K562 (cell line): Measurements from ENCODE around the gene TBX6.
"Not testable (repeated sequence)": the region's sequence is repeated elsewhere in the genome, so short reads cannot be mapped to it uniquely, and the experiment has no call there.

Experiments used
- EGR1 ChIP-seq: fragments of 450-650 bp; conservative IDR thresholded peaks from 2 replicates; pipeline ENCODE4 v1.6.1; 2017; ENCODE audit warnings: mild to moderate bottlenecking
- EP300 ChIP-seq: IDR thresholded peaks from 2 replicates; pipeline ENCODE4 v1.6.1; 2012; ENCODE audit warnings: low read length, improper control_type of control experiment
- EZH2 ChIP-seq: IDR thresholded peaks from 2 replicates; pipeline ENCODE4 v1.6.1; 2012; ENCODE audit warnings: low read depth, mild to moderate bottlenecking, inconsistent platforms, low read length, borderline replicate concordance
- NR1H2 ChIP-seq: sonication (generic); formaldehyde crosslinking; IDR thresholded peaks from 2 replicates; pipeline ENCODE4 v1.4.0; 2020; ENCODE audit warnings: mild to moderate bottlenecking, missing genetic modification reagents
- RAD21 ChIP-seq, 2 experiments: fragments of 250-450 bp in 1 of 2; fragments of 450-650 bp in 1 of 2; sonication (Bioruptor Pico) in 1 of 2; formaldehyde crosslinking in 1 of 2; IDR thresholded peaks in 1 of 2; conservative IDR thresholded peaks in 1 of 2; 2 replicates each; pipeline versions ENCODE4 v1.4.0 to v1.8.0; 2020 to 2022; ENCODE audit warnings: mild to moderate bottlenecking in 2 of 2, moderate library complexity in 1 of 2
- RFX5 ChIP-seq: IDR thresholded peaks from 2 replicates; pipeline ENCODE4 v1.6.1; 2011; ENCODE audit warnings: low read depth, mild to moderate bottlenecking, improper control_type of control experiment, low read length
- ZBTB1 ChIP-seq: sonication (generic); formaldehyde crosslinking; IDR thresholded peaks from 2 replicates; pipeline ENCODE4 v1.8.1; 2023; ENCODE audit warnings: missing genetic modification reagents, low read depth, mild to moderate bottlenecking, borderline replicate concordance
- TF ChIP-seq, protein P1 (sequence below): fragments of 250-450 bp; sonication (Bioruptor Pico); IDR thresholded peaks from 2 replicates; pipeline ENCODE4 v1.8.0; 2022; ENCODE audit warnings: moderate library complexity, mild to moderate bottlenecking, inconsistent platforms
- TF ChIP-seq, protein P2 (sequence below), 3 experiments: IDR thresholded peaks in 2 of 3; conservative IDR thresholded peaks in 1 of 3; 2 replicates each; pipeline ENCODE4 v1.5.1; 2011 to 2012; ENCODE audit warnings: low read length in 3 of 3, mild to moderate bottlenecking in 3 of 3, control low read depth in 2 of 3, improper control_type of control experiment in 1 of 3, inconsistent platforms in 1 of 3, low read depth in 1 of 3, mixed read lengths in 1 of 3, moderate library complexity in 1 of 3; ENCODE audit not compliant: insufficient read depth in 2 of 3
- TF ChIP-seq, protein P3 (sequence below): sonication (generic); formaldehyde crosslinking; IDR thresholded peaks from 2 replicates; pipeline ENCODE4 v1.9.0; 2022; ENCODE audit warnings: mild to moderate bottlenecking, missing genetic modification reagents

DNA sequence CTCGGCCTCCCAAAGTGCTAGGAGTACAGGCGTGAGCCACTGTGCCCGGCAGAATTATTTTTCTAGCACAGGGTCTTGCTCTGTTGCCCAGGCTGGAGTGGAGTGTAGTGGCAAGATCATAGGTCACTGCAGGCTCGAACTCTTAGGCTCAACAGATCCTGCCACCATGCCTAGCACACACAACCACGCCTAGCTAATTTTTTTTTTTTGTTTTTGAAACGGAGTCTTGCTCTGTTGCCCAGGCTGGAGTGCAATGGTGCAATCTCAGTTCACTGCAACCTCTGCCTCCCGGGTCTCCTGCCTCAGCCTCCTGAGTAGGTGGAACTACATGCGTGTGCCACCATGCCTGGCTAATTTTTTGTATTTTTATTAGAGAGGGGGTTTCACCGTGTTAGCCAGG lies 34.0 kb upstream of the TBX6 start:
- TF ChIP-seq, protein P1, sequence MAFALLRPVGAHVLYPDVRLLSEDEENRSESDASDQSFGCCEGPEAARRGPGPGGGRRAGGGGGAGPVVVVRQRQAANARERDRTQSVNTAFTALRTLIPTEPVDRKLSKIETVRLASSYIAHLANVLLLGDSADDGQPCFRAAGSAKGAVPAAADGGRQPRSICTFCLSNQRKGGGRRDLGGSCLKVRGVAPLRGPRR (CRISPR knock-in tag): not testable (repeated sequence)
- not testable (repeated sequence) for TF ChIP-seq RAD21 (CRISPR knock-in tag; conservative IDR thresholded peaks at IDR 0.05 in 1 of 2, IDR thresholded peaks at IDR 0.05 in 1 of 2); EP300; RFX5; ZBTB1; EZH2; NR1H2; EGR1
- TF ChIP-seq, protein P2, sequence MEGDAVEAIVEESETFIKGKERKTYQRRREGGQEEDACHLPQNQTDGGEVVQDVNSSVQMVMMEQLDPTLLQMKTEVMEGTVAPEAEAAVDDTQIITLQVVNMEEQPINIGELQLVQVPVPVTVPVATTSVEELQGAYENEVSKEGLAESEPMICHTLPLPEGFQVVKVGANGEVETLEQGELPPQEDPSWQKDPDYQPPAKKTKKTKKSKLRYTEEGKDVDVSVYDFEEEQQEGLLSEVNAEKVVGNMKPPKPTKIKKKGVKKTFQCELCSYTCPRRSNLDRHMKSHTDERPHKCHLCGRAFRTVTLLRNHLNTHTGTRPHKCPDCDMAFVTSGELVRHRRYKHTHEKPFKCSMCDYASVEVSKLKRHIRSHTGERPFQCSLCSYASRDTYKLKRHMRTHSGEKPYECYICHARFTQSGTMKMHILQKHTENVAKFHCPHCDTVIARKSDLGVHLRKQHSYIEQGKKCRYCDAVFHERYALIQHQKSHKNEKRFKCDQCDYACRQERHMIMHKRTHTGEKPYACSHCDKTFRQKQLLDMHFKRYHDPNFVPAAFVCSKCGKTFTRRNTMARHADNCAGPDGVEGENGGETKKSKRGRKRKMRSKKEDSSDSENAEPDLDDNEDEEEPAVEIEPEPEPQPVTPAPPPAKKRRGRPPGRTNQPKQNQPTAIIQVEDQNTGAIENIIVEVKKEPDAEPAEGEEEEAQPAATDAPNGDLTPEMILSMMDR (IDR thresholded peaks at IDR 0.05 in 2 of 3, conservative IDR thresholded peaks at IDR 0.05 in 1 of 3; ENCODE audit: insufficient read depth in 2 of 3, low read depth in 1 of 3, low read length in 3 of 3): not testable (repeated sequence)
- TF ChIP-seq, protein P3, sequence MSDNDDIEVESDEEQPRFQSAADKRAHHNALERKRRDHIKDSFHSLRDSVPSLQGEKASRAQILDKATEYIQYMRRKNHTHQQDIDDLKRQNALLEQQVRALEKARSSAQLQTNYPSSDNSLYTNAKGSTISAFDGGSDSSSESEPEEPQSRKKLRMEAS (CRISPR knock-in tag): not testable (repeated sequence)
